ENCODE measurements around the gene SAFB.

- no peak for TF ChIP-seq CTCF (IDR thresholded peaks at IDR 0.05)
- TF ChIP-seq POLR2A (IDR thresholded peaks at IDR 0.05) = no peak
These were observed 6.1 kb downstream of the SAFB start for GRCh38 chr19:5628919-5629481.

Measured in body of pancreas (tissue), 4 donors.